CD4-positive, alpha-beta T cell treated with Interleukin-4 for 4 hours (primary cell): Measurements from ENCODE around the gene ATP2C2.

Source experiments
- DNase-seq: peaks from one replicate; pipeline ENCODE4 v3.0.0-alpha.2; 2020

The ATP2C2 gene

DNA sequence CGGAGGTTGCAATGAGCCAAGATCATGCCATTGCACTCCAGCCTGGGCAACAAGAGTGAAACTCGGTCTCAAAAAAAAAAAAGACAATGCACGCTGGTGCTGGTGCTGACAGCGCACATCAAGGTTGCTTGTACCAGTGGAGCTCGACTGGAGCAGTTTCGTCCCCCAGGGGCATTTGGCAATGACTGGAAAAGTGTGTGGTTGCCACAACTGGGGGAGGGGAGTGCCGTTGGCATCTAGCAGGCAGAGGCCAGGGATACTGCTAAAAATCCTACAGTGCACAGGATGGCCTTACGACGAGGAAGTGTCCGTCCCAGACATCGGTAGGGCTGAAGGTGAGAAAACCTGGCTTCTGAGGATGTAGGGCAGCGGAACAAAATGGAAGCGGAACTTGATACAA, 133.7 kb downstream of the ATP2C2 start:
- DNase-seq = no peak

DNA sequence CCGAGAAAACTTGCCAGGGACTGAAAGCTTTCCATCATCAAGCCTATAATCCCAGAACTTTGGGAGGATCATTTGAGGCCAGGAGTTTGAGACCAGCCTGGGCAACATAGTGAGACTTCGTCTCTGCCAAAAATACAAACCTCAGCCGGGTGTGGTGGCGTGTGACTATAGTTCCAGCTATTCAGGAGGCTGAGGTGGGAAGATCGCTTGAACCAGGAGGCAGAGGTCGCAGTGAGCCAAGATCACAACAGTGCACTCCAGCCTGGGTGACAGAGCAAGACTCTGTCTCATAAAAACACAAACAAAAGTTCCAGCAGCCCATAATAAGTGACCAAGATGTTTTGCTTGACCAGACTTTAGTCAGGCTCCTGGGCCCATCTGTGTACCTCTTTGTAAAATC, 134.2 kb downstream of the ATP2C2 start:
- DNase-seq = no peak

DNA sequence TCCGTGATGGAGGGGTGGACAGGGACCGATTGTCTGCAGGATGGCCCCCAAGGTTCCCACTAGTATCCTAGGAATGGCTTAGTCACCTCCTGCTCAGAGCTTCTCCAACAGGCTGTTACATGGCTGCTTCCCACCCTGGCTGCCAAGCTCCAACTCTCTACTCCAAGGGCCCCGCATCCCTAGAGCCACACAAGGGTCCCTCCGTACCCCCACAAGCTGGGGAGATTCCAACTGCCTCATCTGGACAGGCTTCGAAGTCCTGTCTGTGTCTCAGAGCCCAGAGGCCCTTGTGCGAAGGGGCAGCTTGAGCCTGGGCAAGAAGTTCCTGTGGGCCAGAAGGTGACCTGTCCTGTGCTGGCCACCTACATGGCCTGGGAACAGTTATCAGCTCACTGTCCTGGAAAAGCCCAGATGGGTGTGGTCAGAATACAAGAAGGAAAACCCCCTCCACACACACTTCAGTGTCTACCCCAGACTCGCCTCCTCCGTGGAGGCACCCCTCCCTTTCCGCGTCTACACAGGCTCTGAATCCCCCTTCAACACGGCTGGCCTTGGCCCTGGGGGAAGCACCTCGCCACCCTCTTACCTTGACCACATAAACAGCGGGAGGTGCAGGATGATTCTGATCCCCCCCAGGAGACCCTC, 135.5 kb downstream of the ATP2C2 start:
- no peak for DNase-seq

DNA sequence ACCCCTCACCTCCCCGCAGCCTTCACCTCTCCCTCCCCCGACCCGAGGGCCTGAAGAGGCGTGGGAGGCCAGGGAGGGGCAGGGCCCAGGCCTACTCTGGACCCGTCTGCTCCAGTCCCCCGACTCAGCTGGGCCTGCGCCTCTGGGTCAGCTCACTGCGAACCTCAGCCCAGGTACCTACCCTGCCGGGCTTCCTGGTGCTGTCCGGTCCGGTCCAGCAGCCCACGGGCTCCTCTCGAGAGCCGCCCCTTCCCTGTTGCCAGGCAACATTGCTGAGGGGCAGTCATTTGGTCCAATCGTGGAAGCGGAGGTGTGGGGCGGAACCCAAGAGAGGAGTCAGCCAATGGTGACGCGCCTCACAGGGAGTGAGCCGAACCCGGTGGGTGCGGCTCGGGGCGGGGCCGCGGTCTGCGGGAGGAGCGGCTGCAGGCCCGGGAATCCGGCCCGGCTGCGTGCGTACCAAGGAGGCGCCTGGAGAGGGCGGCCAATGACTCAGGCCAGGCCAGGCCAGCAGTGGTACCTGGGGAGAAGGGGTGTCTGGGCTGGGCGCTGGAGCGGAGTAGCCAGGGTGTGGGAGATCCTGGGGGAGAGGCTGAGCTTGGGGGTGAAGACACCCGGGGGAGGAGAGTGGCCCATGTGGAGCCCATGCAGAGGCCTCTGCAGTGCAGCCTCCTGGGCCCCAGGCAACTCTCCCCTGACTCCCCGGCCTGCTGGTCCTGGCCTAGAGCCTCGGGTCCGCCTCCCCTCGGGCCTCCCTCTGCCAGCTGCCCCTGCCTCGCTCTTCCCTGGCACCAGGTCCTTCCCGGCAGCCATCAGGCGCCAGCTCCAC, 136.3 kb downstream of the ATP2C2 start, which contains the start of gene MEAK7:
Gene MEAK7 (minus strand): TSS at position 240 of the 829 bp plus-strand sequence. CDS start 6,573 bp downstream, outside the sequence.
- DNase-seq = peak; percentile 97

DNA sequence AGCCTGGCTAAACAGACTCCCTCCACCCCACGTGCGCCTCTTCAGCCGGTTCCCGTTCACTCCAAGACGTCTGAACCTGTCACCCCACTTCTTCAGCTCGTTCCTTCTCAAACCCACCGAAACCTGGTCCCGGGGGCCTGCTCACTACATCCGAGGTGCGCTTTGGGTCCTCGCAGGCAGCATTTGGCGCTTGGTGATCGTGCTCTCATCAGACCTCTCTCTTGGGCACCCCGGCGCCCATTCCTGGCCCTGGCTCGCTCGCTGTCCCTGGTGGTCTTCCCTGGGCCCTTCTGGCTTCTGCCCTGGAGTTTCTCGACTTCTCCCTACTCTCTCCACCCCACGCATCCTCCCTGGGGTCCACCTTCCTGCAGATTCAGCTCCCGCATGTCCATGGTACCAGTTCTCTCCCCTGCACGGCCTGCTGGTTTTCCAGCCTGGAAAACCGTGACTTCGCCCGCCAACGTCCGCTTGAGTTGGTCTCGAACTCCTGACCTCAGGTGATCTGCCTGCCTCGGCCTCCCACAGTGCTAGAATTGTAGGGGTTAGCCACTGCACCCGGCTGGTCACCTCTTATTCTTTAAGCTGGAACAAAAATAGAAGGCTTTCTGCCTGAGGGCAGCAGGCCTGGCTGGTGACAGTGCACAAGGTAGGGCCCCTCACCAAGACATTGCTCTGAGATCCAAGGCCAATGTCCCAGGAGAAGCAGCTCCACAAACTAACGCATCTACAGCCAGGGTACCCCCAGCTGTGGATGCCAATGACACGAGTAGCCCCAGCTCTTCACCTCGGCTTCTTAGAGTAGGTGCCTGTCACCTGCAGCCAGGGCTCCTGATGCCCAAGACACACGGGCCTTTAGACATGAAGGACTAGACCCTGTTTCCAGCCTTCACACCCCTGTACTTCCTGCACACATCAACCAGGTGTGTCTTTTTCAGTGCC, 137.2 kb downstream of the ATP2C2 start:
- no peak for DNase-seq

DNA sequence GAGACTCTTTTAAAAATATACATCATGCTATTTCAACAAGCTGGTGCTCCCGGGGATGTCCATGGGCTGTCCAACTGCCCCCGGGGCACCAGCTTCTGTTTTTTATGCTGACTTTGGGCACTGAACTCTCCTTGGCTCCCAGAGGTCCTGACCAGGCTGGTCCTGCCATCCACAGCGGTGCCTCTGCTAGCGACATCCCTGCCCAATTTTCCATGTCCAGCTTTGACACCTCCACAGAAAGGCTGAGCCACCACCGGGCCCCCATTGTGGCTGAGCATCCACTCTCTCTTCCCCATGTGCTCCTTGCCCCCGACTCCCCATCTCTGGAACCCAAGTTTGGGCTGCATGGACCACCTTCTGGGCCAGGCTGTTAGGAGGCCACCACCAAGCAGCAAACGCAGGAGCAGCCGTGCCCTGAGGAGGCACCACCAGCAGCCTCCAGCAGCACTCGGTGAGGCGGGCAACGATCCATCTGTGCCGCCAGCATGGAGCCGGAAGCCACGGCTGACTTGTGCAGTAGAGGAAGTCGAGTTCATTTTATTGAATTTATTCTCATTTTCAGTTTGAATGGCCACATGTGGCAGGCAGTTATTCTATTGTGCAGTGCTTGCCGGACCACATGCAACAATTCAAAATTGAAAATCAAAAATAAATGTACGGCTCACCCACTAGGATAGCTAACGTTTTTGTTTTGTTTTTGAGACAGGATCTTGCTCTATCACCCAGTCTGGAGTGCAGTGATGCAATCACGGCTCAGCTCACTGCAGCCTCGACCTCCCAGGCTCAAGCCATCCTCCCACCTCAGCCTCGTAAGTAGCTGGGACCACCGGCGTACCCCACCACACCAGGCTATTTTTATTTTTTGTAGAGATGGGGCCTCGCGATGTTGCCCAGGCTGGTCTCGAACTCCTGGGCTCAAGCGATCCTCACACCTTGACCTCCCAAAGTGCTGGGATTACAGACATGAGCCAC, 139.0 kb downstream of the ATP2C2 start:
- DNase-seq = no peak

DNA sequence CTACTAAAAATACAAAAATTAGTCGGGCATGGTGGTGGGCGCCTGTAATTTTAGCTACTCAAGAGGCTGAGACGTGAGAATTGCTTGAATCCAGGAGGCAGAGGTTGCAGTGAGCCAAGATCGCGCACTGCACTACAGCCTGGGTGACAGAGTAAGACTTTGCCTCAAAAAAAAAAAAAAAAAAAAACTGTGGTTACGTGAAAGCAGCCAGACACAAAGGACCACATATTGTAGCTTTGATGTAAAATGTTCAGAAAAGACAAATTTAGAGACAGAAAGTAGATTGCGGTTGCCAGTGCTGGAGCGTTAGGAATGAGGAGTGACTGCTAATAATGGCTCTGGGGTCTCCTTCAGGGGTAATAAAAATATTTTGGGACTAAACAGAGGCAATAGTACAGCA, 140.2 kb downstream of the ATP2C2 start:
- peak; percentile 37 for DNase-seq

DNA sequence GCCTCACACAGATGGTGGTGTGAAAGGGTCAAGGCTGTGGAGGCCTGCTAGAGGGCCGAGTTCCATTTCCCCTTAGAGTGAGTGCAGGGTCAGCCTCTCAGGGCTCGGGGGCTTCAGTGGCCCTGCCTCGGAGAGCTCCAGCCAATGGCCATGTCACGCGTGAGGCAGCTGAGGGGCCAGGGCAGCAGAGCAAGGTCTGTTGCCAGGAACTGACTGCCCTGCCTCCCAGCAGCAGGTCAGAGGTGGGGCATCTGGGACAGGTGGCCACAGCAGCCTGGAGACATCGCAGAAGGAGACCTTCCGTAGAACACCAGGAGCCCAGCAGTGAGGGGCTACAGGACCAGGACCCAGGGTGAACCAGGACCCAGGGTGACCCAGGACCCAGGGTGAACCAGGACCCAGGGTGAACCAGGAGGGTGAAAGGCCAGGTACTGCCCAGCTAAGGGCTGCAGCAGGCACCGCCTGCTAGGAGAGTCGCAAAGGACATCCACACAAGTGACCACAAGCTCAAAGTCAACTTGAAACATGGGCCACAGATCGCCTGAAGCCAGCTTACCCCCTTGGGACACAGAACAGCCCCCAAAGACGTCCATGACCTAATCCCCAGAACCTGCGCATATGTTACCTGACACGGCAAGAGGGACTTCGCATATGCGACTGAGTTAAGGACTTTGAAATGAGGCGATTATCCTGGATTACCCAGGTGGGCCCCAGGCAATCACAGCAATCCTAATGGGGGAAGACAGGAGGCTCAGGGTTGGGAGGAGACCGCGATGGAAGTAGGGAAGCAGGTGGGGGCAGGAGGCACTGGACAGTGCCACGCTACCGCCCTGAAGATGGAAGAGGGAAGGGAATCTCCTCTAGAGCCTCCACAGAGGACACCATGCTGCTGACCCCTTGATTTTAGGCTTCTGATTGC, 141.0 kb downstream of the ATP2C2 start:
- DNase-seq = no peak

DNA sequence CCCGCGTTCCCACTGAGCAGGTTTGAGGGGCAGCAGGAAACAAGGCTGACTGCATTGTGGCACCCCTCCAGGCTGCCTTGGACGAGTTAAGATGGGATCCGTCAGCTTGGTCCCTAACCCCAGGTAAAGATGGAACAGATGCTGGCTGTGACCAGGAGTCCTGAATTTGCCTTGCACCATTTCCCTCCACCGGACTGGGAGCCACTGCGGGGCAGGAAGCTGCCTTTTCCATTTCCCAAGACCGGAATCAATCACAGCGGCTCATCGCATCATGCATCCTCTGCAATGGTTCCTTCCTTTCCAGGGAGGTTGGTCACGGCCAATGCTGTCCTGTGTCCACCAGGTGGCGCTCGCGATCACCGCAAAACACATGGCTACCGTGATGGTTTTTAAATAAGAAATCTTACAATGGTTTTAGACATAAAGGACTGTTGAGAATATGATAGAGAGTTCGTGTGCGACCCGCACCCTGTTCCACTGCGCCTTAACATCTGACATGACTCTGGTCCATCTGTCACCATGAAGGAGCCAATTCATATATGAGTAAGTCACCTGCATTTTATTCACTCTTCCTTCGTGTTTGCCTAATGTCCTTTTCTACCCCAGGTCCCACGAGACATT, 143.0 kb downstream of the ATP2C2 start:
- DNase-seq = peak; percentile 82

DNA sequence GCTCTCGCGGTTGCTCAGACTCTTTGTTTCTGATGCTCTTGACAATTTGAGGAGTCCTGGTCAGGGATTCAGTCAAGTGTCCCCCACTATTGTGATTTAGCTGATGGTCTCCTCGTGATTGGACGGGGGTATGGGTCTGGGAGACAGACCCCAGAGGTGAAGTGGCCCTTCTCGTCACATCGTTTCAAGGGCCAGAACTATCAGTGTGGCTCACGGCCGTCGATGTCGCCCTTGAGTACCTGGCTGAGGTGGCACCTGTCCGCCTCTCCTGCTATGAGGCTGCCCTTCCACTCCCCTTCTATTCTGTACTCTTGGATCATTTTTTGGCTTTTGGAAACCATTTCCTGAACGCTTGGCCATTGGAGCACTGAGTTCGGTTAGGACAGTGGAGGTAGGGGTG, 143.5 kb downstream of the ATP2C2 start:
- no peak for DNase-seq

DNA sequence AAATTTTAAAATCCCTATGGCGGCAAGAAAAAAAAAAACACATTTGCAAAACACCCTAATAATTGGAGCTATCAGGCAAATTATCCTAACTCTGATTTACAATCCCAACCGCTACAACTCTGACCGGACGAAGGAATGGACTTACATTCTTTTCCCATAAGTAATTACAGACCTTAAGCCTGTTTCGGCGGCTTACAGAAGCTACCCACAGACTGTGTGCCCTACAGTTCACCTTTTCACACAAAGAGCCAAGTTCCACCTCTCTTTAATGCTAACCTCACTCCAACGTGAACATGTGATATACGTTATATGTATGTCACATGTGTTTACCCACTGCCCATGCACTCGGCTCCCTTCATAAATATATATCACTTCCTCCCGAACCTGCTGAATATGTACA, 144.8 kb downstream of the ATP2C2 start:
- no peak for DNase-seq

DNA sequence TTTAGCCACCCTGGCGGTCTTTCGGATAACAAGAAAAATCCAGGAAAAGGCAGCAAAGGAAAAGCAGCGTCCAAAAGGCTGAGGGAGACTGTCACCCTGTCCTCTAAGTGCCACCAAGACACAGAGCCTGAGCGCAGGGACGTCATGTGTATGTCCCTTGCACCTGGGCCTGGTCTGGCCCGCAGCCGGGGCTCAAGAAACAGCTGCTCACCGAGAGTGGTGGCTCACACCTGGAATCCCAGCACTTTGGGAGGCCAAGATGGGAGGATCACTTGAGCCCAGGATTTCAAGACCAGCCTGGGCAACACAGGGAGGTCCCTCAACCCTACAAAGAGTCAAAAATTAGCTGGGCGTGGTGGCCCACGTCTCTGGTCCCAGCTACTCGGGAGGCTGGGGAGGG, 145.3 kb downstream of the ATP2C2 start:
- no peak for DNase-seq
